HepG2 (cell line): ENCODE measurements around the gene SELENOH. TPM values are rescaled to one million over a fixed set of nuclear protein-coding genes. Genes with fewer than 3 reads are reported as not detected.

Experiments used
- FOXM1 ChIP-seq: sonication (generic); formaldehyde crosslinking; IDR thresholded peaks from 2 replicates; pipeline ENCODE4 v1.5.0; 2020; ENCODE audit warnings: missing genetic modification reagents
- GATAD2A ChIP-seq: IDR thresholded peaks from 2 replicates; pipeline ENCODE4 v1.6.1; 2016
- MED1 ChIP-seq: sonication (generic); formaldehyde crosslinking; IDR thresholded peaks from 2 replicates; pipeline ENCODE4 v1.4.0; 2020; ENCODE audit warnings: missing genetic modification reagents
- MXD4 ChIP-seq: IDR thresholded peaks from 2 replicates; pipeline ENCODE4 v1.6.1; 2016; ENCODE audit warnings: mild to moderate bottlenecking, missing biosample characterization, missing genetic modification reagents
- RFXAP ChIP-seq: sonication (generic); formaldehyde crosslinking; IDR thresholded peaks from 2 replicates; pipeline ENCODE4 v1.4.0; 2020; ENCODE audit warnings: missing genetic modification reagents, borderline replicate concordance
- SOX13 ChIP-seq, 3 experiments: fragments of 450-650 bp in 1 of 3; sonication (generic) in 1 of 3; formaldehyde crosslinking in 1 of 3; IDR thresholded peaks in 2 of 3; conservative IDR thresholded peaks in 1 of 3; 2 replicates each; pipeline versions ENCODE4 v1.5.0 to v1.6.1; 2016 to 2020; ENCODE audit warnings: antibody characterized with exemption in 1 of 3, mild to moderate bottlenecking in 1 of 3, missing compliant biosample characterization in 1 of 3, missing genetic modification reagents in 1 of 3, moderate library complexity in 1 of 3
- SP2 ChIP-seq: sonication (generic); formaldehyde crosslinking; IDR thresholded peaks from 2 replicates; pipeline ENCODE4 v1.5.1; 2020; ENCODE audit warnings: mild to moderate bottlenecking, missing genetic modification reagents
- SSRP1 ChIP-seq: IDR thresholded peaks from 2 replicates; pipeline ENCODE4 v1.6.1; 2016; ENCODE audit warnings: control low read depth
- THAP11 ChIP-seq: IDR thresholded peaks from 2 replicates; pipeline ENCODE4 v1.6.1; 2016; ENCODE audit warnings: missing biosample characterization, missing genetic modification reagents
- ZNF205 ChIP-seq: IDR thresholded peaks from 2 replicates; pipeline ENCODE4 v1.6.1; 2018; ENCODE audit warnings: missing biosample characterization, missing genetic modification reagents
- ZNF556 ChIP-seq: sonication (generic); formaldehyde crosslinking; IDR thresholded peaks from 2 replicates; pipeline ENCODE4 v1.4.0; 2020; ENCODE audit warnings: mild to moderate bottlenecking, missing genetic modification reagents, borderline replicate concordance
- ZNF724P ChIP-seq: sonication (generic); formaldehyde crosslinking; IDR thresholded peaks from 2 replicates; pipeline ENCODE4 v1.8.0; 2022; ENCODE audit warnings: missing genetic modification reagents, borderline replicate concordance
- ZNF768 ChIP-seq: sonication (generic); formaldehyde crosslinking; IDR thresholded peaks from 2 replicates; pipeline ENCODE4 v1.4.0; 2020; ENCODE audit warnings: missing genetic modification reagents
- ZNF790 ChIP-seq: sonication (generic); formaldehyde crosslinking; IDR thresholded peaks from 2 replicates; pipeline ENCODE4 v1.8.0; 2022; ENCODE audit warnings: missing genetic modification reagents, mild to moderate bottlenecking, borderline replicate concordance
- polyA plus RNA-seq, 8 experiments: library from polyadenylated mRNA; depleted of rRNA in 3 of 8; stranded (reverse) in 7 of 8; unstranded in 1 of 8; fragments of >200 nt; fragmentation: Illumina TruSeq in 4 of 8; extraction: Trizol in 4 of 8; gene quantifications; 2 replicates each; pipeline versions ENCODE4 v1.2.1 to v1.2.3, GENCODE V29; 2011 to 2016; ENCODE audit warnings: low read depth in 4 of 8, missing spikeins in 1 of 8, mixed read lengths in 1 of 8; ENCODE audit not compliant: insufficient read depth in 1 of 8
- total RNA-seq, 5 experiments: library from RNA; depleted of rRNA; stranded (reverse); fragments of >200 nt; fragmentation: Illumina TruSeq; extraction: Trizol; gene quantifications; 2 replicates each; pipeline ENCODE4 v1.2.3, GENCODE V29; 2016; ENCODE audit warnings: low read depth in 1 of 5
- TF ChIP-seq, protein P1 (sequence below): sonication (generic); formaldehyde crosslinking; IDR thresholded peaks from 2 replicates; pipeline ENCODE4 v1.8.1; 2023; ENCODE audit warnings: mild to moderate bottlenecking, missing genetic modification reagents
- TF ChIP-seq, protein P2 (sequence below): sonication (generic); formaldehyde crosslinking; IDR thresholded peaks from 2 replicates; pipeline ENCODE4 v1.4.0; 2020; ENCODE audit warnings: missing genetic modification reagents
- TF ChIP-seq, protein P3 (sequence below): sonication (generic); formaldehyde crosslinking; IDR thresholded peaks from 2 replicates; pipeline ENCODE4 v1.9.0; 2021; ENCODE audit warnings: missing genetic modification reagents, mild to moderate bottlenecking, borderline replicate concordance
- TF ChIP-seq, protein P4 (sequence below): IDR thresholded peaks from 2 replicates; pipeline ENCODE4 v1.6.1; 2016; ENCODE audit warnings: control low read depth
- TF ChIP-seq, protein P5 (sequence below): sonication (generic); formaldehyde crosslinking; IDR thresholded peaks from 2 replicates; pipeline ENCODE4 v1.4.0; 2020; ENCODE audit warnings: missing genetic modification reagents; ENCODE audit errors: not compliant biosample characterization

SELENOH gene
- total and polyA plus RNA-seq, 2 of the 13 experiments (the other 11 are each of a cell fraction or from before 2014, with no cell fraction given), result 27.2 to 77.4 TPM

DNA sequence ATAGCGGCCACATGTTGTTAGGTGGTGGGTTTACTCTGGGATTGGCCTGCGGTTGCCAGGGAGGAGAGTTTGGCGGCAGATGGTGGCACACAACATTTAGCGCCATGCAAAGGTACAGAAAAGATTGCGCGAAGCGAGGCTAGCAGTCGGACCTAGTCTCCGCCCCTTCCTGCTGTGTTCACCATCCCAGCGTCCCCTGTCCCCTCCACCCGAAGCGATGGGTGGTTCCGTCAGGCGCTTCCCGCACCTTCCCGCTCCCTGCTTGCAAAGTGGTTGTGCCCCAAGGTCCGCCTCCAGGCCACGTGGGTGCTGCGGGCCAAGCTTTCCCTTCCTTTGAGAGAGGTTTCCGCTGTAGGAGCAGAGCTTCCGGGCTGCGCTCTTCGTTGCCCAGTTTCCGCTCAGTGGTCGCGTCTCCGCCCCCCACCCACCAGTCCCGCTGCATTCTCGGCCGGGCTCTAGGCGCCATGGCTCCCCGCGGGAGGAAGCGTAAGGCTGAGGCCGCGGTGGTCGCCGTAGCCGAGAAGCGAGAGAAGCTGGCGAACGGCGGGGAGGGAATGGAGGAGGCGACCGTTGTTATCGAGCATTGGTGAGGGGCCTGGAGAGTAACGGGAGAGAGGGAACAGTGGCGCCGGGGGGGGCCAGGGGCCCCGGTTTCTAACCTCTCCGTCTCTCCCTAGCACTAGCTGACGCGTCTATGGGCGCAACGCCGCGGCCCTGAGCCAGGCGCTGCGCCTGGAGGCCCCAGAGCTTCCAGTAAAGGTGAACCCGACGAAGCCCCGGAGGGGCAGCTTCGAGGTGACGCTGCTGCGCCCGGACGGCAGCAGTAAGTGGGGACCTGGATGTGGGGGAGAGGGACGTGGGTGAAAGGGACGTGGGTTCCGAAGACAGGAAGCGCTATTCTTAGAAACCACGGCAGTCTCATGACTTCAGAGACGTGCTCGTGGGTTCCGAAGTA lies at the start of gene SELENOH (continued):
- TF ChIP-seq RFXAP (CRISPR knock-in tag) (no peak), MXD4 (CRISPR knock-in tag) (peak; percentile 76; the same call in 1 of the 2 replicates), ZNF790 (peak; percentile 48; the same call in 1 of the 2 replicates), SP2 (CRISPR knock-in tag) (peak; percentile 60; the same call in 1 of the 2 replicates), THAP11 (CRISPR knock-in tag) (peak; percentile 94), ZNF556 (CRISPR knock-in tag) (peak; percentile 79; the same call in 1 of the 2 replicates), SSRP1 (CRISPR knock-in tag) (no peak; the same call in 1 of the 2 replicates), ZNF724P (CRISPR knock-in tag) (0 out of 2 replicates have a peak, but pooled peaks have one; percentile 21), SOX13 (IDR thresholded peaks at IDR 0.05) (no peak), SOX13 (CRISPR knock-in tag; conservative IDR thresholded peaks at IDR 0.05 in 1 of 2, IDR thresholded peaks at IDR 0.05 in 1 of 2) (peak in 1 of 2 experiments; percentile 53; a peak in 2 of 4 replicates), ZNF205 (CRISPR knock-in tag) (peak; percentile 69; the same call in 1 of the 2 replicates), ZNF768 (CRISPR knock-in tag) (peak; percentile 43; the same call in 1 of the 2 replicates), GATAD2A (peak; percentile 34; the same call in 1 of the 2 replicates), FOXM1 (CRISPR knock-in tag) (no peak), MED1 (CRISPR knock-in tag) (peak; percentile 46; the same call in 1 of the 2 replicates)
- TF ChIP-seq, protein P1, sequence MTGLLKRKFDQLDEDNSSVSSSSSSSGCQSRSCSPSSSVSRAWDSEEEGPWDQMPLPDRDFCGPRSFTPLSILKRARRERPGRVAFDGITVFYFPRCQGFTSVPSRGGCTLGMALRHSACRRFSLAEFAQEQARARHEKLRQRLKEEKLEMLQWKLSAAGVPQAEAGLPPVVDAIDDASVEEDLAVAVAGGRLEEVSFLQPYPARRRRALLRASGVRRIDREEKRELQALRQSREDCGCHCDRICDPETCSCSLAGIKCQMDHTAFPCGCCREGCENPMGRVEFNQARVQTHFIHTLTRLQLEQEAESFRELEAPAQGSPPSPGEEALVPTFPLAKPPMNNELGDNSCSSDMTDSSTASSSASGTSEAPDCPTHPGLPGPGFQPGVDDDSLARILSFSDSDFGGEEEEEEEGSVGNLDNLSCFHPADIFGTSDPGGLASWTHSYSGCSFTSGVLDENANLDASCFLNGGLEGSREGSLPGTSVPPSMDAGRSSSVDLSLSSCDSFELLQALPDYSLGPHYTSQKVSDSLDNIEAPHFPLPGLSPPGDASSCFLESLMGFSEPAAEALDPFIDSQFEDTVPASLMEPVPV (CRISPR knock-in tag), result no peak
- TF ChIP-seq, protein P2, sequence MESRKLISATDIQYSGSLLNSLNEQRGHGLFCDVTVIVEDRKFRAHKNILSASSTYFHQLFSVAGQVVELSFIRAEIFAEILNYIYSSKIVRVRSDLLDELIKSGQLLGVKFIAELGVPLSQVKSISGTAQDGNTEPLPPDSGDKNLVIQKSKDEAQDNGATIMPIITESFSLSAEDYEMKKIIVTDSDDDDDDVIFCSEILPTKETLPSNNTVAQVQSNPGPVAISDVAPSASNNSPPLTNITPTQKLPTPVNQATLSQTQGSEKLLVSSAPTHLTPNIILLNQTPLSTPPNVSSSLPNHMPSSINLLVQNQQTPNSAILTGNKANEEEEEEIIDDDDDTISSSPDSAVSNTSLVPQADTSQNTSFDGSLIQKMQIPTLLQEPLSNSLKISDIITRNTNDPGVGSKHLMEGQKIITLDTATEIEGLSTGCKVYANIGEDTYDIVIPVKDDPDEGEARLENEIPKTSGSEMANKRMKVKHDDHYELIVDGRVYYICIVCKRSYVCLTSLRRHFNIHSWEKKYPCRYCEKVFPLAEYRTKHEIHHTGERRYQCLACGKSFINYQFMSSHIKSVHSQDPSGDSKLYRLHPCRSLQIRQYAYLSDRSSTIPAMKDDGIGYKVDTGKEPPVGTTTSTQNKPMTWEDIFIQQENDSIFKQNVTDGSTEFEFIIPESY (CRISPR knock-in tag), result peak; percentile 95; the same call in 1 of the 2 replicates
- TF ChIP-seq, protein P3, sequence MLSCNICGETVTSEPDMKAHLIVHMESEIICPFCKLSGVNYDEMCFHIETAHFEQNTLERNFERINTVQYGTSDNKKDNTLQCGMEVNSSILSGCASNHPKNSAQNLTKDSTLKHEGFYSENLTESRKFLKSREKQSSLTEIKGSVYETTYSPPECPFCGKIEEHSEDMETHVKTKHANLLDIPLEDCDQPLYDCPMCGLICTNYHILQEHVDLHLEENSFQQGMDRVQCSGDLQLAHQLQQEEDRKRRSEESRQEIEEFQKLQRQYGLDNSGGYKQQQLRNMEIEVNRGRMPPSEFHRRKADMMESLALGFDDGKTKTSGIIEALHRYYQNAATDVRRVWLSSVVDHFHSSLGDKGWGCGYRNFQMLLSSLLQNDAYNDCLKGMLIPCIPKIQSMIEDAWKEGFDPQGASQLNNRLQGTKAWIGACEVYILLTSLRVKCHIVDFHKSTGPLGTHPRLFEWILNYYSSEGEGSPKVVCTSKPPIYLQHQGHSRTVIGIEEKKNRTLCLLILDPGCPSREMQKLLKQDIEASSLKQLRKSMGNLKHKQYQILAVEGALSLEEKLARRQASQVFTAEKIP (CRISPR knock-in tag), result no peak
- TF ChIP-seq, protein P4, sequence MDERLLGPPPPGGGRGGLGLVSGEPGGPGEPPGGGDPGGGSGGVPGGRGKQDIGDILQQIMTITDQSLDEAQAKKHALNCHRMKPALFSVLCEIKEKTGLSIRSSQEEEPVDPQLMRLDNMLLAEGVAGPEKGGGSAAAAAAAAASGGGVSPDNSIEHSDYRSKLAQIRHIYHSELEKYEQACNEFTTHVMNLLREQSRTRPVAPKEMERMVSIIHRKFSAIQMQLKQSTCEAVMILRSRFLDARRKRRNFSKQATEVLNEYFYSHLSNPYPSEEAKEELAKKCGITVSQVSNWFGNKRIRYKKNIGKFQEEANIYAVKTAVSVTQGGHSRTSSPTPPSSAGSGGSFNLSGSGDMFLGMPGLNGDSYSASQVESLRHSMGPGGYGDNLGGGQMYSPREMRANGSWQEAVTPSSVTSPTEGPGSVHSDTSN, result no peak
- TF ChIP-seq, protein P5, sequence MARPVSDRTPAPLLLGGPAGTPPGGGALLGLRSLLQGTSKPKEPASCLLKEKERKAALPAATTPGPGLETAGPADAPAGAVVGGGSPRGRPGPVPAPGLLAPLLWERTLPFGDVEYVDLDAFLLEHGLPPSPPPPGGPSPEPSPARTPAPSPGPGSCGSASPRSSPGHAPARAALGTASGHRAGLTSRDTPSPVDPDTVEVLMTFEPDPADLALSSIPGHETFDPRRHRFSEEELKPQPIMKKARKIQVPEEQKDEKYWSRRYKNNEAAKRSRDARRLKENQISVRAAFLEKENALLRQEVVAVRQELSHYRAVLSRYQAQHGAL (CRISPR knock-in tag), result no peak
